GM19025 (cell line): Measurements from ENCODE around the gene PRPF40A.

ENCODE experiments used
- ATAC-seq: cut with Tn5 transposase; IDR thresholded peaks from one replicate; pipeline ENCODE4 v1.9.1; 2021; ENCODE audit warnings: mild to moderate bottlenecking, low read depth, moderate library complexity; ENCODE audit not compliant: unreplicated experiment

Gene PRPF40A

DNA sequence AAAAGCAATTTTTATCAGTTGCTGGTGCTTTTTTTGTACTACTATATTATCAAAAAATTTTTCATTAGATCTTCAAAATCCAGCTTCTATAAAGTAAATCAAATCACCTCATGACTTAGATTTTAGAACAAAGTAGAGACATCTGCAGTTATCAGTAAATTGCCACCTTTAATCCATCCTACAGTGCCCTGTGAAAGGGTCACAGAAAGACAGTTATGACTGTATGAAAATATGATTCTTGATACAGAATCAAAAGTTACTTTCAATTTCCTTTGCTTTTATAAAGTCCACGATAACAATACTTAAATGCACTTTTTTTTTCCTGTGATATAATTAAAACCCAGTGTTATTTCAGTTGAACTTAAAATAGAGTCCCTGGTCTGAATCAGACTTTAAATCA, 61.4 kb downstream of the PRPF40A start:
- no peak for ATAC-seq

DNA sequence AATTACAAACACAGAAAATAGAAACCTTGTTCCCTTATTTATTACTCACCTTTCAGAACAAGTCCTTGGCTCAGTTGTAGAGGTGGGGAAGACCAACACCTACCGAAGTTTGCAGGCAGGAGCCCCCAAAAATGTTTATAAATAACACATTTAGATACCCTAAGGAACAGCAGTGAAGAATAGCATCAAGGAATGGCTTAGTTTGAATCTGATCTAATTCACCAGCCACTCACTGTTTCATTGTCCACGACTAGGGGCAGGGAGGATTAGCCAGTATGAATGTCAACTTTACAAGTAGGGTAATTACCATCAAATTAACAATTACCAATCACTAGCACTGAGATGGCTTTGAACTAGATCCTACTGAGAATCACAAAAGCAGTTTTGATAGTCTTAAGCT, 65.4 kb downstream of the PRPF40A start:
- no peak for ATAC-seq

DNA sequence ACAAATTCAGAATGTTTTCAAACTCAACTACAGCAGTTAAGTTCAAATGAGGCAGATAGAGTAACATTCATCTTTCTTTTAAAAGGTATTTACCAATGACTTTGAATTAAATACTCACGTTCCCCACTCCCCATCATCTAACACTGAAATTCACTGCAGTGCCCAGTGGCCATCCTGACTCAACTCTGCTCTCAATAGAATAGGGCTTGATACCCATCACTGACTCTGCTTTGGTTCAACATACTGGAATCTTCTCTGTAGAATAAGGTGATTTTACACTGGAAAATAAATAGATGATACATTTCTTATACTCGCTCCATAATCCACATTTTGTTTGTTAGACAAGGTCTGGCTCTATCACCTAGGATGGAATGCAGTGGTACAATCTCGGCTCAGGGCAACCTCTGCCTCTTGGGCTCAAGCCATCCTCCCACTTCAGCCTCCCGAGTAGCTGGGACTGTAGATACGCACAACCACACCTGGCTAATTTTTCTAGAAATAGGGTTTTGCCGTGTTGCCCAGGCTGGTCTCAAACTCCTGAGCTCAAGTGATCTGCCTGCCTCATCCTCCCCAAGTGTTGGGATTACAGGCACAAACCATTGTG, 66.4 kb downstream of the PRPF40A start:
- ATAC-seq: no peak

DNA sequence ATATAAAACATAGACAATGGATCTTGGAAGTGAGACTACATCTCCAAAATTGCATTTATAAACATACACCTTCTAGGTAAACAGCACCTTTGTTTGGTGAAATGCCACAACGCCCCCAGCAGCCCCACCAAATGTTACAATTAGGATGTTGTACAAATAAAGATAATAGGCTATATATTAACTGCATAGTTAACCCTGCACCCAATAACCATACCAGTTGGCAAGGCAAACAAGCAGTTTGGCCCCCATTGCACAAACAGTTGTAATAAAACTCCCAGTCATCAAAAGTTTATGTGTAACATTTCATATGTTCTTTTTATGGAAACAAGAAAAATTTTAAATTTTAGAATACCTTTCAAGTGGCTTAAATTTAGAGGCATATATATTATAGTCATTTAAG, 67.3 kb downstream of the PRPF40A start:
- ATAC-seq: no peak

DNA sequence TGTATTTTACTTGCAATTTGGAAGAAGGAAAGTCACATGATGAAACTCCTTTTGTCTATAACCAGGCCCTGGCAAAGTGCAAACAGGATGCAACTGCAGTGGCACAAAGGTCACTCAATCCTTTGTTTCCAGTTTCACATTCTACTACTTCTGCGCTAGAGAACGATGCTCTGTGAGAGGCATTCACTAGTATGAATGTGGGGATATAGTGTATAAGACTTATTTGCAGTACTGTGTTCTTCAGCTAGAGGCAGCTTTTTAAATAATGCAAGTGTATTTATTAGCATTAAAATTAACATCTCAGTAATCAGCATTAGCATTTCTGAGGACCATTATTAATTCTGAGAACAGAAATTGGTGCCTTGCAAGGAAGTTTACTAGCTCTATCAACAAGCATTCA, 68.9 kb downstream of the PRPF40A start:
- ATAC-seq: no peak

DNA sequence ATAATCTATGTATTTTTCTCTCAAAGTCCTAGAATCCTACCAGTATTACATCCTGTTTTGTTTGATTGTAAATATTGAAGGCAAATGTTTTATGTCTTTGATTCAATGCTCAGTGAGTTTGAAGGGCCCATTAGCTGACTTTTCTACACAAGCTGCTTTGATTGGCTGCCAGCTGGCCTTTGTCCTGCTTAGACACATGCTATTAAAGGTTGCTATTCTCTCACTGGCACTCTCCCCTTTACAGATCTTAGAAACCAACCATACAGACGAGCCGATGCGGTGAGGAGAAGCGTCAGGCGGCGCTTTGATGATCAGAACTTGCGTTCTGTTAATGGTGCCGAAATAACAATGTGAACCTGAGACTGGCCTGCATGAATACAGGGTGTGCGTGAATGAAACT, 69.7 kb downstream of the PRPF40A start:
- ATAC-seq: no peak

DNA sequence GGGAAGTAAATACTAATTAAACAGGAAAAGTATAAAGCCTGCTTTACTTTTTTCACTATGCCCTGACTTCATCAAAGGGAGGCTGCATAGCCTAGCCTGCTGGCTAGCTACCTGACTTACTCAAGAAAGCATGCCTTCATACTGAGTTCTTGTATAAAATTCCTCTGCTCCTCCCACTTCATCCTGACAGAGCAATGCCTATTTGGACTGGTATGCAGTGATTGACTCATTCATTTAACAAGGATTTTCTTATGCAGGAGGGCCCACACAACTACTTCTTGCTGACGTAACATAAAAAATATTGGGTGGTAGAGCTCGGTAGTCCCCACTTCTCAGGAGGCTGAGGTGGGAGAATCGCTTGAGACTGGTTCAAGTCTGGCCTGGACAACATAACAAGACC, 70.5 kb downstream of the PRPF40A start:
- ATAC-seq: no peak

DNA sequence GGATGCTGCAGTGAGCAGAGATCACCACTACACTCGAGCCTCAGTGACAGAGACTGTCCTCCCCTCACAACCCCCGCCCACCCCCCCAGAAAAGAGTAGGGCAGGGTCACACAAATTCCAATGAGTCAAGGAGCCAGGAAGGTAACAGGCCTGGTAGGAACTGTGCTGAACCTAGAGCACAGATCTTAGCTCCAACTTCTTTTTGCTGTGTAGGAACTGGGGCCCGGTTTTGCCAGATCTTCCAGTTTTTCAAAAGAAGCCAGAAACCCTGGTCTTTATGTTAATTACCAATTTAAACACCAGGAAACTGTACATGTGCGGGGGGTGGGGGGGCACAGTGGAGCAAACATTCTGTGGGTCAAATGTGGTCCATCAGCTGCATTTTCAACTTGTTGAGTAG, 71.0 kb downstream of the PRPF40A start:
- ATAC-seq: no peak

DNA sequence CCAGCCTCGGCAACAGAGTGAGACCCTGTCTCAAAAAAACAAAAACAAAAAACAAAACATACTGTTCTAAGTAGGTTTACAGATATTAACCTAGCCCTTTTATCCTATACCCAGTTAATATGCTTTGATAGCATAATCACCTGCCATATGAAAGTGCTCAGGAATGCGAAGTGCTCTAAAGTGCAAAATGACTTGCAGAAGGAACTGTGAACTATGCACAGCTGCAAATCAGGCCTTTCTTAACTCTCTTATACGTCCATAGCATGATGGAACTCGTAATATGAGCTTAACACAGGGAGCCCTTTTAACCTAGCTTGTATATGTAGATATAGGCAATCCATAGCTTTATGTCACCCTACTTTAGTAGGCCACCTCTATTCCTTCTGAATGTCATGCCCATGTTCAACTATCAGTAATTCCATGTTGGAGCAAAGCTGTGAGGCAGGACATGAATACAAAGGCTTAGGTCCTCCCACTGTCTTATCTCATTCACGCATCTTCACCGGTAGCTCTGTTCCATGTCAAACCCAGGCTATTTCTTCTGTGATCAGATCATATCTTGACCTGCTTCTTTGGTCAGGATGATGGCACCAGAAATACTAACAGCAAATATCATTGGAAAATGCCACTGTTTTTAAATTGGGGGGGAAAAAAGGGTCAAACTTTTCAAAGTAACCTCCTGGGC, 72.9 kb downstream of the PRPF40A start:
- ATAC-seq: no peak

DNA sequence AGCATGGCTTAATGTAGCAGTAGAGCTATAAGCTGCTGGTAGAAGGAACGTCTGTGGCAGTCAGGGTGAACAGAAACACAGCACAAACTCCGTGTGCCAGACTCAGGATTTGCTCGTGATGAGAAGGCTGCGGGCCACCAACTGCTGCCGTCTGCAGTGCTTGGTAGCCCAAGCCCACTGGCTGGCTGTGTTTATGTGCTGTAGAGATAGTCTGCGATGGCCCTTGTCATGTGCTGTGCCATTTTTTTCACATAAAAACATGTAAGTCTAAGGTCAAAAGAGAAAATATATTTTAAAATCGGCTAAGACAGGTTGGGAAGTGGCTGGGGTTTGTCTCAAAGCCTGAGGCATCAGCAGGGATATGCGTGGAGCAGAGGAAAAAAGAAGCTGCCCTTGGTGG, 78.7 kb downstream of the PRPF40A start:
- no peak for ATAC-seq

DNA sequence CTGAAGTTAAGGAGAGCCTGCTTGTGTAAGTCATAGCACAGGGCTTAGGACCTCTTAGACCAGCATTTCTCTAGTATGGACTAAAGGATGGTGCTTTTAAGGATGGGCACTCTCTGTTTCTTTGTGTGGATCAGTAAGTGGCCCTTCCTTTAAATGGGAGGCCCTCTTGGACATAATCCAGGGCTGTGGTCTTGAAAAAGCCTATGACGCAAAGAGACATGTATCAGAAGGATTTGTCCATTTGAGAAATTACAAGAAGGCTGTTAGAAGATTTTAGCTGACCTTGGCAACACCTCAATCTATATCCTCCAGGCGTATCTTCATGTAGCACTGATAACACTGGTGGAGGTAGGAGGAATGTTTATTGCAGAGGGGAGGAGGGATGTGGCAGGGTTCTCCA, 79.2 kb downstream of the PRPF40A start:
- no peak for ATAC-seq

DNA sequence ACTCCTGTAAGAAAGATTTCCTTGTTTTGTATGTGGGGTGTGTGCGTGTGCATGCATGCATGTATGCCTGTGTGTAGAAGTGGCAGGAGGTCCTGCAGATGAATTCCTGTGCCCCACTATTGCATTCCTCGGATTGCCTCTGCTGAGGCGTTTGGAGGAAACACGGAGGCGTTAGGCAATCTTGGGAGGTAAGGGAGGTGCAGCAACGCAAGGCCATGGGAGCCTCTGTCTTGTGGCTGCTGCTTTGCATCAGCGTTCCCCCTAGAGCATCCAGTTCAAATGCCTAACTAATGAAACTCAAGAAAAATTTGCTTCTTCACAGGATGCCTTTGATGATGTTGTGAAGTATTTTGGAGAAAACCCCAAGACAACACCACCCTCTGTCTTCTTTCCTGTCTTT, 80.0 kb downstream of the PRPF40A start:
- ATAC-seq: no peak

DNA sequence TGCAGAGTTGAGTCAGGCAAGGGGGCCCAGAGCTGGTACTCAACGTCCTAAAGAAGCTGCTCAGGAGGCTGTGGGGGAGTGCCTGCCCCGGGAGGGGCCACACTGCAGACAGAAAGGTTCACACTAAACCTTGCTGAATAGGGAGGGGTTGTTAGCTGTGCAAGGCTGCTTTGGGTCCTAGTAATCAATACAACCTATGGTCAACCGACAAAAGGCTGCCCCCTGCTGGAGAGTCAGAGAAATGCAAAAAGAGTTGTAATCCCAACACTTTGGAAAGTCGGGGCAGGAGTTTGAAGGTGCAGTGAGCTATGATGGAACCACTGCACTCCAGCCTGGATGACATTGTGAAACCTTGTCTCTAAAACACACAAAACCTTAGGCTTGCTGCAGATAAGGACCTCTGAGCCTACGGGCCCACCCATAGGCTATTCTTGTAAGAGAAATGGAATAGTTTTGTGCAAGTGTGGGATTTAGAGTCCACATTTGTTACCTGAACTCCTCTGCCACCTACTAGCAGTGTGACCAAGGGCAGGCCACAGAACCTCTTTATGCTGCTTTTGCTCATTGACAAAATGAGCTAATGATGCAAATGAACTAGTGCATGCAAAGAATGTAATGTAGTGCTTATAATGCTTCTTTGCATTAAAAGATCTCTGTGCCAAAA, 81.5 kb downstream of the PRPF40A start:
- peak; percentile 50 for ATAC-seq

DNA sequence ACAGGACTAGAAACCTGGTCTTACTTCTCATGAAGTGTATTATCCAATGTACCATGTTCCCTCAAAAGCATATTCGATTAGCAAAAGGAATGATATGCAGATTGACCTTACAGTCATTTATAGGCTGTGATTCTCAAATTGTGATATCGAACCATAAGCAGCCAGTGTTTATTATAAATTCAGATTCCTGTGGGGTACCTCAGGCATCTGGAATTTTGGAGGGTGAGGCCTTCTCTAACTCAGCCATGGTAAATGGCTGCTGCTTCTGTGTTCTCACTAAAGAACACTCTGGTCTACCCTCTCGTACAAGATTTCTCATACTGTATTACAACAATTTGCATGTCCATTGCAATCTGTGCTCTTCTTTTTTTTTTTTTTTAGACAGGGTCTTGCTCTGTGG, 84.5 kb downstream of the PRPF40A start:
- ATAC-seq: no peak

DNA sequence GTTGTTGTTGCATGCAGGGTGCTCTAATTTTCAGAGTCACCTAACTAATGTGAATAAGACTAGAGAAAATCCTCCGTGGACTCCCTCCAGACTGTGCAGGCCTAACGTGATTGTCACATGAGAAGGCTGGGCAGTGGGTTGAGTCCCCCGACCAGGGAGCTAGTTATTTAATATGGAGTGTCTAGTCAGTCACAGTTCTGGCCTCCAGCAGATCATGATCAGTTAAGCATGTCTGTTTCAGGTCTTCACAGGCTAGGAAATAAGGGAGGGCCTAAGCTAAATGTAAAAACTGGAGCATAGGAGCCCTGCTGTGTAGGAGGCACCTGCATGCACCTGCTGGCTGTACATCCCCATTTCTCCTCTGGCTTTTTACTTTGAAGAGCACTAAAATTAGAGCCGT, 86.8 kb downstream of the PRPF40A start:
- ATAC-seq: no peak

DNA sequence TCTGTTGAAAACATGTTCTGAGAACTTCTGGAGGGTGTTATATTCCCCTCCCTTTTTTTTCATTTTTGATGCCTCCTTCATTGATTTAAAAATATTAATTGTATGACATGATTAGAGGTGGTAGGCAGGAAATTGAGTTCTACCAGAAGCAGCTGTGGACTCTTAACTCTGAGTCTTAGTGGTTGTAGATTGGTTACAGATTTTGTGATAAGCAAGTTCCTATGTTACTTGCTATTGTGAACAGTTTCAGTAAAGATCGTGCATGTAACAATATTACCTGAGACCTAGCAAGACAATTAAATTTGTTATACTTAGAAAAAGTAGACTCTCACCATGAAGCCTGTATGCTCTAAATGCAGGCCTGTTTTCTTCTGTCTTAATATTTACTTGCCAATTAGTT, 88.1 kb downstream of the PRPF40A start:
- no peak for ATAC-seq

DNA sequence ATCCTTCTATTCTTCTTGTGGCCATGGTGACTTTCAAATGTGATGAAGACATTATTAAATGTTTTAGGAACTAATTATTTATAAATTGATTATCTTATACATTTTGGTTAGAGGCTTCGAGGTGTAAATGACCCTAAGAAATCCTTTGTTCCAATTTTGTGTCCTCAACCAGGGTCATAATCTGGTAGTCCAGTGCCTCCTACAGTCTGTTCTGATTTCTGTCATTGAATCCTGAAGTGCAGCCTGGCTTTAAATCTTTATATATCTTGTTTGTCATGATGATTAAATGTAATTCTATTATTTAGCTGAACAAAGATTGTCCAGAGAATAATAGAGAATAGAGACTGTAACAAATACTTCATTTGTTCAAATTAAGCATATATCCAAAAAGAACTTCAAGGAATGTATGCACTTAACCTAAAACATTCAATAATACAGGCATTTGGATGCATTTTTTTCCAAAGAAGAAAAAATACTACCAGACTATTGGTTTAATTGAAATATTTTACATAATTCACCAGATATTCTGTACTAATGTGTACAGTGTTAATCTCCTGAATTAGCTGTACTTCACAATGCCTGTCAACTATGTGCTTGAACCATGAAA, 89.8 kb downstream of the PRPF40A start:
- no peak for ATAC-seq

DNA sequence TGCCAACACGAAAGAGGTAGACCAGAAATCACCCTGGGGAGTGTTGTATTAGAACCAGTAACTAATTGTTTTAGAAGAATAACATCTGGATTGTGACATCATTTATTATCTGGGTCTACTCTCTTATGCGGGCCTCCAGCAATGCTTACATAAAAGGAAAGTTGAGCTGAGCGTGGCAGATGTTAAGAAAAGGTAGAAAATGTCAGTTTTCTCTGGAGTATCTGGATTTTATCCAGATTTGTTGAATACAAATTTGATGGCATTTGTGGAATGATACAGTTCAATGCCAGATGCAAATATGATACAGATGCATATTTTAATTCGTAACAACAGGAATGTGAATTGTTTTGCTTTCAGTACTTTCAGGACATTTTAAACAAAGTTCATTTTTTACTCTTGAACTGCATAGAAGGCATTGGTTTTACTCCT, 90.3 kb downstream of the PRPF40A start:
- ATAC-seq: no peak

DNA sequence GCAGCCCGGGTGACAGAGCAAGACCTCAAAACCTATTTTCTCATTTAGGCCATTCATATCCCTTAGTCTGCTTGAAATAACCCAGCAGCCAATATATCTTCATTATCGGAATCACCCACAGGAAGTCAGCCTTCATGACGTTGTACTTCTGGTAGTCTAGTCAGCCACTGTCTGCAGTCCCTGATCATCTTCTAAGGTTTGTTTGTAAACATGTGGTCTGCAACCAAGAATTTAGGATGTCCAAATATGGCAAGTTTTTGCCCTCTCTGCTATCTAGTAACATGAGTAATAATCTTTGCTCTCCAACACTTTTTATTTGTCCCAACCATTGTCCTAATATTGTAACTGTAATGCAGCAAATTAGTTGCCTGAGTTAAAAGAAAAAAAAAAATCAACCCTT, 92.5 kb downstream of the PRPF40A start:
- ATAC-seq: no peak

DNA sequence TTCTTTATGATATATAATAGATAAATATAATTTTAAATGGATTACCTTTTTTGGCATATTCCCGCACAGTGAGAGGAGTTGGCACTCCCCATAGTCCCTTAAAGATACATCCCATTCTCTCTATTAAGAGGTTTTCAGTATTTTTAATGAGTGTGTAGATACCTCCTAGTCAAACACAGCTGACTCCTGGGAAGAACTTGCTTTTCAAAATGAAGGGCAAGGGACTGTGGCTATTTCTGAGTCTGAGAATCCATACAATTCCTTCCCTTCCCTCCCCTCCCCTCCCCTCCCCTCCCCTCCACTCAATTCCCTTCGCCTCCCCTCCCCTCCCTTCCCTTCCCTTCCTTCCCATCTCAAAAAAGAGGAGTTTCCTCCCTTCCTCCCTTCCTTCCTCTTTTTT, 93.5 kb downstream of the PRPF40A start:
- ATAC-seq: no peak

DNA sequence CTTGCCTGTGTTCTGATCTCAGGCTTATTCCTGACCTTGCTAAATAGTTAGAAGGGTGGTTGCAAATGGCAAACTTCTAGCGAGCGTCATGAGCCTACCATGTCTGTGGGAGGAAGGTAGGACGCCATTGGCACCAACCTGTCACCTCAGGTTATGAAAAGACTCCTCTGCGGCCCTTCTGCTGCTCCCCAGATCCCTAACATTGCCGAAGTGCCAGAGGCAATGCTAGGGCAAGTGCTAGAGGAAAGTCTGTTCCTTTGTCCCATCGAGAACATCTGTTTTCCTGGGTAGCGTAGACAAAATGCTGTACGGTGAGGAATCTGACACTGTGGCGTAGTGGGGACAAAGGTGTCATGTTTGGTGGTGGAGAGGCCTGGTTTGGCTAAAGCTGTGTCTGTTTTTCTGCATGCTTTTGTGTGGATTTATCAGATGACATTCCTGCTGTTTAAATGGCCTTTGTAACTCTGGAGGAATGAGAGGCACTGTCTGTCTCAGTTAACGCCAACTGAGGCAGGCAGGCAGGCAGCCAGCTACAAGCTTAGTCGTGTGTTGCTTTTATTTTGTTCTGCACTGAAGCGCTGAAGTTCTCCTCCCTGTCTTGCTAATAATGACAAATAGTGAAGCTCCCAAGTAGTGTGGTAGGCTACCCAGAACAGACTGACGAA, 94.1 kb downstream of the PRPF40A start:
- ATAC-seq: no peak
